NB4 (cell line): Measurements from ENCODE around the gene C19orf73.

Source experiments
- MYC ChIP-seq: IDR thresholded peaks from 2 replicates; pipeline ENCODE4 v1.6.1; 2011; ENCODE audit warnings: low read depth, low read length
- POLR2A ChIP-seq: IDR thresholded peaks from 2 replicates; pipeline ENCODE4 v1.6.1; 2011; ENCODE audit warnings: mild to moderate bottlenecking; ENCODE audit not compliant: insufficient read length; ENCODE audit errors: extremely low read depth
- TF ChIP-seq, protein P1 (sequence below): IDR thresholded peaks from one replicate; pipeline ENCODE4 v1.5.1; 2012; ENCODE audit warnings: low read depth, low read length

DNA sequence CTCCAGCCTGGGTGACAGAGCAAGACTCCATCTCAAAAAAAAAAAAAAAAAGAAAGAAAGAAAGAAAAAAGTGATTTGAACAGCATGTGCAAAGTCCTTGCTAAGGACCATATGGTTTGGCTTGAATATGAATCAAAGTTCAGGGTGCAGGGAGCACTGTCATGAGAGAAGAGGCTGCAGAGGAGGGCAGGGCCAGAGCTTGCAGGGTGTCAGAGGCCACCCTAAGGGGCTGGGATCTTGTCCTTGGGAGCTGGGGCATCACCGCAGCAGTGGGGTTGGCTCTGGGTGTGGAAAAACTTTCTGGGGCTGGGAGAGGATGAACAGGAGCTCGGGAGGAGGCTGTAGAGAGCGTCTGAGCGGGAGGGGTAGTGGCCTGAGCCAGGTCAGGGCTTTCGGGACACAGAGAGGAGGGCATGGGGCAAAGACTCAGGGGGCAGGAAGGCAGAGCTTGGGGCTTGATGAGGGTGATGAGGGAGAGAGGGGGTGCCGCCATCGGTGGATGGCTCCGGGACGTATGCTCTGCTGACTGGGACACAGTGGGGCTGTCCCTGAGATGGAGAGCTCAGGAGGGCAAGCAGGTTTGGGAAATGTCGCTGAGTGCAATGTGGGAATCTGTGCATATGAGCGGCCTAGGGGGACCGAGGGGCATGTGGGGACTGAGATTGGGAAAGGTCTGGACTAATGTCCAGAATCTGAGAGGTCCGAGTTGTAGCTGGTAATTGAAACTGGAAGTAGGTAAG lies 41.7 kb upstream of the C19orf73 start:
- TF ChIP-seq, protein P1, sequence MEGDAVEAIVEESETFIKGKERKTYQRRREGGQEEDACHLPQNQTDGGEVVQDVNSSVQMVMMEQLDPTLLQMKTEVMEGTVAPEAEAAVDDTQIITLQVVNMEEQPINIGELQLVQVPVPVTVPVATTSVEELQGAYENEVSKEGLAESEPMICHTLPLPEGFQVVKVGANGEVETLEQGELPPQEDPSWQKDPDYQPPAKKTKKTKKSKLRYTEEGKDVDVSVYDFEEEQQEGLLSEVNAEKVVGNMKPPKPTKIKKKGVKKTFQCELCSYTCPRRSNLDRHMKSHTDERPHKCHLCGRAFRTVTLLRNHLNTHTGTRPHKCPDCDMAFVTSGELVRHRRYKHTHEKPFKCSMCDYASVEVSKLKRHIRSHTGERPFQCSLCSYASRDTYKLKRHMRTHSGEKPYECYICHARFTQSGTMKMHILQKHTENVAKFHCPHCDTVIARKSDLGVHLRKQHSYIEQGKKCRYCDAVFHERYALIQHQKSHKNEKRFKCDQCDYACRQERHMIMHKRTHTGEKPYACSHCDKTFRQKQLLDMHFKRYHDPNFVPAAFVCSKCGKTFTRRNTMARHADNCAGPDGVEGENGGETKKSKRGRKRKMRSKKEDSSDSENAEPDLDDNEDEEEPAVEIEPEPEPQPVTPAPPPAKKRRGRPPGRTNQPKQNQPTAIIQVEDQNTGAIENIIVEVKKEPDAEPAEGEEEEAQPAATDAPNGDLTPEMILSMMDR, result no peak
- no peak for TF ChIP-seq POLR2A
- TF ChIP-seq MYC, result no peak
